ENCODE data around the gene TRPM2. TPM values are rescaled to one million over a fixed set of nuclear protein-coding genes. Genes with fewer than 3 reads are reported as not detected.

The TRPM2 gene
- total RNA-seq (ENCODE audit: low replicate concordance) = 0.08 TPM in 1 of 2 replicates, not detected in the other

DNA sequence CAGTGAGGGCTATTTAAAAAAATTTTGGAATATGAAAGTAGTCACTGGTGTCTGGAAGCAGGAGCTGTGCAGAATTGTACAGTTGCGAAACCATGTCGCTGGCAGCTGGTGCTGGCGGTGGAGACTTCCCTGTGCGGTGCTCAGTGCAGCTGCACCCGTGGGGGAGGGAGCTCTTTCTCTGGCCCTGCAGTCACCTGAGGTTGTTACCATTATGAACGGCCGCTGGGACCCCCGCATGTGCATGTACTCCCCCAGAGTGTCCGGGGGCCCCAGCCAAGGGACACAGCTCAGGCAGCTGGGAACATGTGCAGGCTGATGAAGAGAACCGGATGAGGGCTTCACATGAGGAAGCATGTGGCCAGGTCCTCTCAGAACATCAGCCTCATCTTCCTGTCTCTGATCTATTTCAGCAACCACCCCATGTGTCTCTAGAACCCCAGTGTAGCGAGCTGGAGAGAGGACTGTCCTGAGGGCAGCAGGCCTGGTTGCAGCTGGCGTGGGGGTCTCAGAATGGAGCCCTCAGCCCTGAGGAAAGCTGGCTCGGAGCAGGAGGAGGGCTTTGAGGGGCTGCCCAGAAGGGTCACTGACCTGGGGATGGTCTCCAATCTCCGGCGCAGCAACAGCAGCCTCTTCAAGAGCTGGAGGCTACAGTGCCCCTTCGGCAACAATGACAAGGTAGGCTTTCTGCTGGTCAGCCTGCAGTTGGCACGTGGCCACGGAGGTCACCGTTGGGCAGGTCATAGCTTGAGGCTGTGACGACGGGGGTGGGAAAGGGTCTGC lies at the start of gene TRPM2:
TSS of gene TRPM2 (plus strand) at position 431 of the 780 bp plus-strand sequence. CDS start at position 511, 80 bp downstream.
- TF ChIP-seq, protein P1, sequence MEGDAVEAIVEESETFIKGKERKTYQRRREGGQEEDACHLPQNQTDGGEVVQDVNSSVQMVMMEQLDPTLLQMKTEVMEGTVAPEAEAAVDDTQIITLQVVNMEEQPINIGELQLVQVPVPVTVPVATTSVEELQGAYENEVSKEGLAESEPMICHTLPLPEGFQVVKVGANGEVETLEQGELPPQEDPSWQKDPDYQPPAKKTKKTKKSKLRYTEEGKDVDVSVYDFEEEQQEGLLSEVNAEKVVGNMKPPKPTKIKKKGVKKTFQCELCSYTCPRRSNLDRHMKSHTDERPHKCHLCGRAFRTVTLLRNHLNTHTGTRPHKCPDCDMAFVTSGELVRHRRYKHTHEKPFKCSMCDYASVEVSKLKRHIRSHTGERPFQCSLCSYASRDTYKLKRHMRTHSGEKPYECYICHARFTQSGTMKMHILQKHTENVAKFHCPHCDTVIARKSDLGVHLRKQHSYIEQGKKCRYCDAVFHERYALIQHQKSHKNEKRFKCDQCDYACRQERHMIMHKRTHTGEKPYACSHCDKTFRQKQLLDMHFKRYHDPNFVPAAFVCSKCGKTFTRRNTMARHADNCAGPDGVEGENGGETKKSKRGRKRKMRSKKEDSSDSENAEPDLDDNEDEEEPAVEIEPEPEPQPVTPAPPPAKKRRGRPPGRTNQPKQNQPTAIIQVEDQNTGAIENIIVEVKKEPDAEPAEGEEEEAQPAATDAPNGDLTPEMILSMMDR (IDR thresholded peaks at IDR 0.05; ENCODE audit: insufficient read depth, low read length) = no peak
- no peak within 1 kb of the TSS for H3K4me3 ChIP-seq (ENCODE audit: low read depth, low read length)
- peak; percentile 16 for DNase-seq (ENCODE audit: low read depth)

DNA sequence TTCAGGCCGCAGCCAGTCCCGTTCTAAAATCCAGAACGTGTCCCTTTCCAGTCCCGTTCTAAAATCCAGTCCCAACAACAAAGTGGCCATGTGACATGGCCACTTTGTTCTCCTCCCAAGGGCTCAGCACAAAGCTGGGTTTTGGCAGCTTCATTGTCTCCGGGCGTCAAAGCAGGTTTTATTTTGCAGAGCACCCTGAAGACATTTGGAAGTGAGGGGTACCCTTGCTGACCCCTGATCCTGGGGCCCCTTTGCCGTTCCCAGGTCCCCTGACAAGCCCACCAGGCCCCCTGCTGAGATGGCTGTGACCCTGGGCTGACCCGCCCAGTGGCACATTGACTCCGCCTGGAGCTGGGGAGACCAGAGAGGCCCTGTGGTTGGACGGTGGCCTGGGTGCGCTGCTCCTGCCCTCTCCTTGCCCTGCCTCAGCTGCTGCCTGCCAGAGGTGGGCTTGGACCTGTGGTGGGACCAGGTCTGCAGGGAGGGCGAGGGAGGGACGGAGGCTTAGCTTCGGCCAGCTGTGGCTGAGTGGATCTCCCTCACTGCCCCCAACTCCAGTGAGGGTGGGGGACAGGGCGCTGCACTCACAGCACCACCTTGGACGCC lies 49.3 kb upstream of the TRPM2 start:
- TF ChIP-seq, protein P1 (IDR thresholded peaks at IDR 0.05; ENCODE audit: insufficient read depth, low read length) = no peak
- no peak for DNase-seq (ENCODE audit: low read depth)
- H3K4me3 ChIP-seq (ENCODE audit: low read depth, low read length) = no peak overlapping the region

DNA sequence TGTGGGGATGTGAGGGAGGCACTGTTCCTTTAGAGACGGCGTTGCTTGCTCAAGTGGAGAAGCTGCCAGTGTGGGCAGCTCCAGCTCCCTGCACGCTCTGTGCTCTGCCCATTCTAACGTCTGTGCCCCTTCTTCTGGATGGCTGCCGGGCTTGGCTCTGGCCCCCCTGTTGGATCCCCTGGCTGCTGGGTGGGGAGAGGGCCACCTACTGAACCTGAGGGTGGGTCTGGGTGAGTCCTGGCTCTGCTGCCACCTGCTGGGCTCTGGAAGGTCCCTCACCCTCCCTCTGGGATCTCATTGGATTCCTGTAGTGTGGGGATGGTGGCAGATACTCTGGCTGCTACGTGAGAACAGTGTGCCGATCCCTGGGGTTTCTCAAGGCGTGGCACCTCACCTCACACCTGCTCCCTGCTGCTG lies 48.5 kb upstream of the TRPM2 start:
- TF ChIP-seq, protein P1 (IDR thresholded peaks at IDR 0.05; ENCODE audit: insufficient read depth, low read length) = peak; percentile 68
- peak; percentile 46 for DNase-seq (ENCODE audit: low read depth)
- no peak overlapping the region for H3K4me3 ChIP-seq (ENCODE audit: low read depth, low read length)

DNA sequence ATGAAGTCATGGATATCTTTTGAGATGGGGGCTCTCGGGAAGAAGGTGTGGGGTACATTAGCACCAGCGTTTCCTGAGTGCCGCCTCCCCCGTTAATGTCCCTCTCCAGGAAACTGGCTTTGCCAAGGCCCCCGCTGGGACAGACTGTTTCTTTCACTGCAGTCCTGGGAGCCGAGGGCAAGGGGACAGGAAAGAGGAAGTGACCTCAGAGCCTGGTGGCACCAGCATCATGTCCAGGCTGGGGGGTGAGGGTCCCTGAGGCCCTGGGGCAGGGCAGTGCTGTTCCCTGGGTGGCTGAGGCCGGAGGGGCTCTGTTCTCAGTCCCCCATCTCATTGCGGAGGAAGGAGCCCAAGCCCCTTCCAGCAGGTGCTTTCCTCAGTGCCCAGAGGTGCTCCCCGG lies 47.7 kb upstream of the TRPM2 start:
- TF ChIP-seq, protein P1 (IDR thresholded peaks at IDR 0.05; ENCODE audit: insufficient read depth, low read length) = no peak

DNA sequence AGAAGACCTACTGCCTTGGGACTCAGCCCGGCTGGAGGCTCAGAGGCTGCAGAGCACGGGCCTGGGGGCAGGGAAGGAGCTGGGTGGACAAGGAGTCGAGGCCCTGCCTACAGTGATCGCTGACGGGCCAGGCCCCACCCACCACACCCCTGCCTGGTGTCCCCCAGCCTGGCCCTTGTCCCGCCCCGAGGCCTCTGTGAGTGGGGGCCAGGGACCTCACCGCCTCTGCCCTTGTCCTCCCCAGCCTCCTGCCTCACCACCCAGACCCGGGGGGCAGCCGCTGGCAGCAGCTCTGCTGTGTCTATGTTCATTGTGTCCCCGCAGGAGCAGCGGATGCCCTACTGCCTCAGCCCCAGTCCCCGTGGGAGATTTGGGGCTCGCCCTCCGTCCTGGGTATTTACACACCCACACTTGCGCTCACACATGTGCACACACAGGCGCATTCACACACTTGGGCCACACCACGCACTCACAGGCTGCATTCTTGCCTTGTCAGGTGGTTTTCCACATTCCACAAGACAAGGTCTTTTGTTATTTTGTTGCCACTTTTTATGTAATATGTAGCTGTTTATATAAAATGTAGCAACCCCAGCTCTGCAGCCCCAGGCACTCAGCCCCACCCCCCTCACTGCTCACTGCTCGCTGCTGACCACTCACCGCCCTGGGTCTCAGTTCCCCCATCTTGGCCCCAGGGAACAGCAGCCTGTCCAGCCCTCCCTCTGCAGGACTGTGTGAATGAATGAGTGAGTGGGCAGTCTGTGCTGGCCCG lies 46.3 kb upstream of the TRPM2 start:
- H3K4me3 ChIP-seq (ENCODE audit: low read depth, low read length) = no peak overlapping the region
- TF ChIP-seq, protein P1 (IDR thresholded peaks at IDR 0.05; ENCODE audit: insufficient read depth, low read length) = no peak
- peak; percentile 9 for DNase-seq (ENCODE audit: low read depth)

More for the DNA sequence above, 47.7 kb upstream of the TRPM2 start:
- no peak overlapping the region for H3K4me3 ChIP-seq (ENCODE audit: low read depth, low read length)
- DNase-seq (ENCODE audit: low read depth) = no peak

DNA sequence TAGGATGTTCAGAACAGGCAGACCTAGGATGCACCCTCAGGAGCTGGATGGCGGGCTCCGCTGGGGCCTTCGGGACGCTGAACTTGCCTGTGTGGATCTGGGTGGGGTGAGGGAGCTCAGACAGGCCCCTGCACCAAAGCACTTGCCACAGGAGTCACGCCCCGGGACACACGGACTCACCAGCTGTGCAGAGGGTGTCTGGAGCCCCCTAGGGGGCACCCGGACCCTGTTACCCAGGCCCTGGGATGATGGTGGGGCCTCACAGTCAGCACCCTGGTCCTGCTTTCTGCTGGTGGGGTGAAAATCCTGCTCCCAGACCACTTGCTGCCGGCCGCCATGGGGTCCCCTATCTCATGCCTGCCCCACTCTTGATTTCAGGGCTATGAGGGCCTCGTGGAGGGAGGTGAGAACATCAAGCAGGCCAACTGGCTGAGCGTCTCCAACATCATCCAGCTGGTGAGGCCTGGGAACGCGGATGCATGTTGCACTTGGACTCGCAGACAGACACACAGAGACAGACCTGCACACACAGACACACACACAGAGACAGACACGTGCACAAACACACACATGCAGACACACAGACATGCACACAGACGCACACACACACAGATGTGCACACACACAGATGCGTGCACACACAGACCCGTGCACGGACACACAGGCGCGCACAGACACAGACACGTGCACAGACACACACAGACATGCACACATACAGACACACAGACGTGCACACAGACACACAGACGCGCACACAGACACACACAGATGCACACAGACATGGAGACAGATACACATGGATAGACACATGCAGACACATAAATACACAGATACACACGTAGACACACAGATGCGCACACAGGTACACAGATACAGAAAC lies 42.6 kb upstream of the TRPM2 start:
- TF ChIP-seq, protein P1 (IDR thresholded peaks at IDR 0.05; ENCODE audit: insufficient read depth, low read length) = no peak
- no peak for DNase-seq (ENCODE audit: low read depth)
- H3K4me3 ChIP-seq (ENCODE audit: low read depth, low read length) = no peak overlapping the region
